Kidney glomerular epithelial cell (primary cell): Measurements from ENCODE around the gene TBCD.
"Not testable (repeated sequence)": the region's sequence is repeated elsewhere in the genome, so short reads cannot be mapped to it uniquely, and the experiment has no call there.

ENCODE experiments used
- DNase-seq: peaks from one replicate; lab custom pipeline; 2025; lab: John Stamatoyannopoulos, UW

TBCD gene

GRCh38 chr17:82939621-82940135, 187.8 kb downstream of the TBCD start:
- DNase-seq = no peak

DNA sequence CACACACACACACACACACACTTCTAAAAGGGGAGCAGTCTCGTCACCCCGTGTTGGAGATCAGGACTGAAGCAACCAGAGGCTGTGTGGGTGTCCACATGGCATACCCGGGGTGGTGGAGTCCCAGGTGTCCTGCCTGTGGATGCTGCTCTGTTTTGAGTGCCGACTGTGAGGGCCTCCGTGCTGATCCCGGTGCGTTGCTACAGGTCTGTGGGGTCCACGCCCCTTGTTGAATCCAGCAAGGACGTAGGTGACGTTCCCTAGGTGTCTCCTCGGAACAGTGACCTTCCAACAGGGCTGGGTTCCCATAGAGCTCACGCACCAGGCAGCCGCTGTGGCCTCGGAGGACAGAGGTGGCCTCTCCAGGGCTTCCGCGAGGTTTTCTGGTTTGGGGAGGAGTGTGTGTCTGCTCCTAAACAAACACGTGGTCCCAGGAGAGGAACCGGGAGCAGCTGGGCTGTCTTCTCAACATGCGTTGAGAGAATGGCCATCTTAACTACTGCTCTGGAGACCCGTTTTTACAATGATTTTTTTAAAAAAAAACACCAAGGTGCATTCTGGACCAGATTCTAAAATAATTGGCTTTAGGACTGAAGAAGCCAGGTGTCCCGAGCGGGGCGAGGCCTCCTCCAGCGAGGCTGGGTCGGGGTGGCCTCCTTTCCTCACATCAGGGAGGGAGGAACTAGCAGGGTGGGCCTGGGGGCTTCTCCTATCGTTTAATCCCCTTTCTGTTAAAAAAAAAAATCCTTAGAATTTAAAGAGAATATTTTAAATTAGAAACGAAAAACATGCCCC, 188.6 kb downstream of the TBCD start:
- no peak for DNase-seq

DNA sequence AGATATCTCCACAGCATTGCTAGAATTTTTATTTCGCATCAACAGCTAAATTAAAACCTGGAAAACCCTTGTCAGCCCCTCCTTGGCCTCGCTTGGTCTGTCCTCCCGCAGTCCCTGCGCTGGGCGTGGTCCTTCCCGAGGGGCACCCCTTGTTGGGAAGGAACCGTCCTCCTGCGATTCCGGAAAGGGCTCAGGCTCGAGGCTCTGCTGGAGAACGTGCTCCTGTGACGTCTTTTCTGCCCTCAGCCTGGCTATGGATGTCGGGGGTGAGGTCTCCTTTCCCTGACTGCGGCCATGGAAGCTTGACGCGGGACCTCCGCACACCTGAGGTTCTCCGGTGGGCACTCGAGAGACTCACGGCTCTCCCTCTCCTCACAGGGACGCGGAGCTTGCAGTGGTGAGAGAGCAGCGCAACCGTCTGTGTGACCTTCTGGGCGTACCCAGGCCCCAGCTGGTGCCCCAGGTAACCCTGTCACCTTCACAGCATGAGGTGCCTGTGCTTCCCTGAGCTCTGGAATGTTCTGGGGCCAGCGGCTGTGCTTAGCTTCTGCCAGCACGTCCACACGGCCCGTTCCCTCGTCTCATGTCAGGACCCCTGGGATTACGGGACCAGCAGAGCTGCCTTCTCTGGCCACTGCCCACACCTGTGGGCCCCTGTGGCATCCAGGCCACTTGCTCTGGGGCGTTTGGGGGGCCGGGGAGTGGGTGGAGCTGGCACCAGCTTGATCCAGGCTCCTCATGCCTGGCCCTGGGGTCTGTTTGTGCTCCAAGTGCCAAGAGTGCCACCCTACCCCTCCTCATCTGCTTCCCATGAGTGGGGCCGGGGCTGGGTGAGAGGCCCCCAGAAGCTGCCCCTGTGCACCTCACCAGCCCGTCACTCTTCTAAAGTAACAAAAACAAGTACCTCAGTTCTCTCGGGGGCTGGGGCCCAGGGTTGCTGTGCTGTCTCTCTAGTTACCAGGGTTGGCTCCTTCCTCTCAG, 189.4 kb downstream of the TBCD start:
- no peak for DNase-seq

DNA sequence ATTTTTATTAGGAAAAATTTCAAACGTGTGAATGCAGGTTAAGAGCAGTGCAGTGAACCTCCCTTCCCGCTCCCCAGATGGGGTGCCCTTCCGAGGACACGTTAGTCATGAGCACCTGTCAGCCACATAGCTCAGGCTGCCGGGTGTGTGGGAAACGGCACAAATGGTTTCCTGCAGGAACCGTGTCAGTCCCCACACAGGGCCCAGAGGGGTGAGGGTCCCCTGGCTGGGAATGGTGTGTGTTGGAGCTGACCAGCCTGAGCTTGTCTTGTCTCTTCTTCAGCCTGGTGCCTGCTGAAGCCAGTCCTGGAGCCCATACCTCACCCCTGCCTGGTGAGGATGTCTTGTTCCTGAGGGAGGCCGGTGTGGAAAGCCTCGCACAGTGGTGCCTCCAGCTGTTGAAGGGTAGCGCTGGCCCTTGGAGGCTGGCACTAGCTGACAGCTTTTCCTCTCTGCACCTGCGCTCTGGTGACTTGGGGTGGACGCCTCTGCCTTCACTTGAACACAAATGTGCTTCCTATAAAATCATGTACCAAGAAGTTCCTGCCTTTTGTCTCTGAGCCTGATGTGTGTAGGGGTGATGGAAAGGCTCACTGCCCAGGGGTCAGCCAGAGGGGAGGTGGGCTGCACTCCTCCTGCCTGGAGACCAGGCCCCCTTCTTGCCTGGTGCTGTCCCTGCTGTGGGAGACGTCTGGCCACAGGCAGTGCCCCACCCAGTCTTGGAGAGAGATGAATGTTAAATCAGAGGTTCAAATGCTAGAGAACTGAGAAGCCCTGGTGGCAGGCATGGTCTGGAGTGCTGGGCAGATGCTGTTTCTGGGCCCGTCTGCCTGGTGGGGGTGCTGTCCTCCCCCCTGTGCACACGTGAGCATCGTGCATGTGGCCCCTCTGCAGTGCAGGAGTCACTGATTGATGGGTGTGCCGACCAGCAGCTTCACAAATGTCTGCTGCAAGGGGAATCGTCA, 190.6 kb downstream of the TBCD start:
- DNase-seq = no peak

DNA sequence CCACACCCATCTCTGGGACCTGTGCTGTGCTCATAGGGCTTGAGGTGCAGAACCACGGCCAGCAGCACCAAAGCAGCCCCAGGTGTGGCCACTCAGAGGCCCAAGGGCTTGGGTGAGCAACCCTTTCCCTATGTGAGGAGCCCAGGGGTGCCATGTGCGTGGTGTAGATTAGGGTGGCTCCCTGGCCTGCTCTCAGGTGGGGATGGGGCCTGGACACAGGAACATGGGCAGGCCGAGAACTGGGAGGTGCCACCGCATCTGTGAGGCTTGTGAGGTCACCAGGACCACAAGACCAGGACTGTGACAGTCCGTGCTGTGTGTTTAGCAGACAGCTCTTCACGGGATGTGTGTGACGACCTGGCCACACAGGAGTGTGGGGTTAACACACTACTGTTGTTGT, 191.5 kb downstream of the TBCD start:
- DNase-seq = no peak

- no peak for DNase-seq
These were observed 191.9 kb downstream of the TBCD start for GRCh38 chr17:82943751-82944150.

GRCh38 chr17:82944990-82945389, 193.1 kb downstream of the TBCD start:
- no peak for DNase-seq

- DNase-seq = no peak
These were observed 194.2 kb downstream of the TBCD start for GRCh38 chr17:82946081-82946480.

GRCh38 chr17:82947051-82947991, 195.5 kb downstream of the TBCD start:
- DNase-seq = no peak

DNA sequence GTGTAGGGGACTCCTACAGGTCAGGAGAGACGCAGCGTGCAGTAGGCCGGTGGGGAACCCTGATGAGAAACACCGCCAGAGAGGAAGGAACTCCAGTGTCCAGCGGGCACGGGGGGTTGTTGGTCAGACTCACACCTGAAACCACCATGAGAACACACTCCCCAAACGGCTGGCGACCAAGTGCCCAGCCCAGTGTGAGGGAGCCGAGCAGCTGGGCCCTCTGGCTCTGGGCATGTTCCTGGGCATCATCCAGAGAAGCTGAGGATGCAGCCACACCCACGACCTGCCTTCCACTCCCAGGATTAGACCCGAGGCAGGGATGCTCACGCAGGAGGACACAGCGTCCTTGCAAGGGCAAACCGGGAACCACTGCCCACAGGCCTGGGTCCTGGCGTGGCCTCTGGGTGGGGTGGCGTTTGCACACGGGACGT, 196.2 kb downstream of the TBCD start:
- no peak for DNase-seq

GRCh38 chr17:82948957-82949356, 197.1 kb downstream of the TBCD start:
- DNase-seq = no peak

DNA sequence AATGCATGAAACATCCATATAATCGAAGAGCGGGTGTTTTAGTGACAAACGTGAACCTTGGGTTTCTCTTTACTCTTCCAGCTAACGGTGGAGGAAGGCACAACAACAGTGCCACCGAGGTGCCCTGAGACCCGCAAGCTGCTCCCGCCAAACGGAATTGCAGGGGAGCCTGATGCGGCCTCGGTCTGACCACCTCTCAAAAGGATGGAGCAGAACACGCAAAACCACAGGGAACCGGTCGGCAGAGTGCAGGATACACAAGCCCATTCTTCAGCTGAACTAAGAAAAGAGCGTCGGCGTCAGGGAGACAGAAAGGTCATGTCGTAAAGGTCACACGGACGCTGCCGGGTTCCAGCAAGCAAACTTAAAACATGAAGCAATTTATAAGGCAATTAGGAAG, 197.5 kb downstream of the TBCD start:
- no peak for DNase-seq

DNA sequence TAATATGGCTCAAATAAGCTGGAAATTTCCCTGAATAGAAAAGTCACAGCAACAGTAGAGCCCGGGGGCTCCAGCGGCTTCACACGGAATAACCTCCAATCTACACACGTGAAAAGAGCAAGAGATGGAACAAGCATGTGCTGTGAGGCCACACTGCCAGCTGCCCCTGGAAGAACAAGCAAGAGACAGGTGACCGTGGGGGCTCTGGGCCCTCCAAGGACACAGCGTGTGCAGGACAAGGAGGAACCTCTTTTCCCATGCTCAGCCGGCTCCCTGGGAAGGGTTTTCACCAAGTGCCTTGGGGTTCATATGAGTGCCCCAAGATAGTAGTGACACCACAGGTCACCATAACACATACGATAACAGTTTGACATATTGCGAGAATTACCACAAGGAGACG, 198.1 kb downstream of the TBCD start:
- DNase-seq = no peak

GRCh38 chr17:82950525-82951102, 198.7 kb downstream of the TBCD start:
- no peak for DNase-seq

GRCh38 chr17:82952019-82952418, 200.2 kb downstream of the TBCD start:
- no peak for DNase-seq

DNA sequence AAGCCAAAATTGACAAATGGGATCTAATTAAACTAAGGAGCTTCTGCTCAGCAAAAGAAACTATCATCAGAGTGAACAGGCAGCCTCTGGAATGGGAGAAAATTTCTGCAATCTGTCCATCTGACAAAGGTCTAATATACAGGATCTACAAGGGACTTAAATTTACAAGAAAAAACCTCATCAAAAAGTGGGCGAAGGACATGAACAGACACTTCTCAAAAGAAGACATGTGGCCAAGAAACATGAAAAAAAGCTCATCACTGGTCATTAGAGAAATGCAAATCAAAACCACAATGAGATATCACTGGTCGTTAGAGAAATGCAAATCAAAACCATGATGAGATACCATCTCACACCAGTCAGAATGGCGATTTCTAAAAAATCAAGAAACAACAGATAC, 203.2 kb downstream of the TBCD start:
- not testable (repeated sequence) for DNase-seq

- DNase-seq = not testable (repeated sequence)
These were observed 203.8 kb downstream of the TBCD start for GRCh38 chr17:82955627-82956026.

DNA sequence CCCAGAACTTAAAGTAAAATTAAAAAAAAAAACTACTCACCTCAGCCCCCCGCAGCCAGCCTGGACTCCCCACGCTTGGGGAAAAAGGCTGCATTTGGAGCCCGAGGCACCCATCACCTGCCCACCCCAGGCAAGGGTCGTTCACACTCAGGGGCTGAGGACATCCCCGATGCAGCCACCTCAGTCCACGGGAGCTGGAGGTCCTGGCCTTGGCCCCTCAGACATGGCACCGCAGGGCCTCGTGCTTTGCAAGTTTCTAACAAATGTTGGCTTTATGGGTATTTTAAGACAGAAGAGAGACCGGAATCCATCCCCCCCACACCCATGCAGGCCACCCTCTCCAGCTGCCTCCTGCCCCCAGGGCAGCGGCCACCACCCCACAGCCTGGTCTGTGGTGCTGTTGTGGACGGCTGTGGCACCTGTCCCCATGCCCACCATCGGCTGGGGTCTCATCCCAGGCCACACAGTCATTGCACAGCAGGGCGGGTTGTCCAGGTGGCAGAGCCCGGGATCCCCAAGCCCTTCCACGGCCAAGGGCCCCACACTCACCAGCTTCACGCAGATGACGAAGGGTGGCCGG, 204.4 kb downstream of the TBCD start:
- DNase-seq = no peak

- DNase-seq = no peak
These were observed 205.0 kb downstream of the TBCD start for GRCh38 chr17:82956726-82957468.
